Suppressor macrophage treated with lipopolysaccharide for 1 hour (primary cell): ENCODE measurements around the gene TMC7.
"Not testable (repeated sequence)": the region's sequence is repeated elsewhere in the genome, so short reads cannot be mapped to it uniquely, and the experiment has no call there.

ENCODE experiments used
- DNase-seq, 3 donors: peaks; one replicate each; pipeline ENCODE4 v3.0.0-alpha.2; 2020 to 2022

Gene TMC7

DNA sequence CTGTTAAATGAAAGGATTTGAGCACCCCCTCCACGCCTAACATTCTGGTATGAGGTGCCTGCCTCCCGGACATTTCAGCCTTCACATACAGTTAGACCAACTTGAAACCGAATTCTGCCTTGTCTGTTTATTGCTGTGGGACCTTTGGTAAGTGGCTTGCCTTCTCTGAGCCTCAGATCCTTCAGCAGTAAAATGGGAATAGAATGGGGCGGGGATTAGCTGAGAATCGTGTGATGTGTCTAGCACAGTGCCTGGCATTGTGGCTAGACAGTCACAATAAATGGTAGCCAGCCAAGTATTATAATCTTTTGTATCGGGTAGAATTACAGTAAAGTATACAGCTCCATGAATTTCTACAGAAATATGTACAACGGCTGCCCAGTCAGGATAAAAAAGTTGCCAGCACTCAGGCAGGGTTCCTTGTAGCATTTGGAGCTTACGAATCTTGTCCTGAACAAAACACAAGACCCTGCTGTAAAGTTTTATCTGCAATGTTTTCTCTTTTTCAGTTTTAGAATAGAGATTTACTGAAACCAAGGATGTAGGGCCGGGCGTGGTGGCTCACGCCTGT is 786 bp downstream of the TMC7 start:
- no peak for DNase-seq

DNA sequence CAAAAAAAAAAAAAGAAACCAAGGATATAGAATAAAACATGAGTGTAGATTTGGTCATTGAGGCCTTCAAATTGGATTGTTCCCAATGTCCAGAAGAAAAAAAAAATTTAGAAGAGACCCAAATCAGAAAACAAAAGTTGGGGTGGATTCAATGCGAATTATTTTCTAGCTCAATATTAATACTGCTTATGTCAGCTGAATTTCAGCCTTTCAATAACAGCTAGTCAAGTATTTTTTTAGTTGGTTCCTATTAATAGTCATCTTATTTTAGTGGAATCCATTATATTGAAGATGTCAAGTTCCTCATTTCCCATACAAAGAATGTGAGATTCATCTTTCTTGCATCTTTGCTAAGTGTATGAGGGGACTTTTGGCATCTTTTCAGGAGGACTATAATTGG is 1.5 kb downstream of the TMC7 start:
- DNase-seq: not testable (repeated sequence)

DNA sequence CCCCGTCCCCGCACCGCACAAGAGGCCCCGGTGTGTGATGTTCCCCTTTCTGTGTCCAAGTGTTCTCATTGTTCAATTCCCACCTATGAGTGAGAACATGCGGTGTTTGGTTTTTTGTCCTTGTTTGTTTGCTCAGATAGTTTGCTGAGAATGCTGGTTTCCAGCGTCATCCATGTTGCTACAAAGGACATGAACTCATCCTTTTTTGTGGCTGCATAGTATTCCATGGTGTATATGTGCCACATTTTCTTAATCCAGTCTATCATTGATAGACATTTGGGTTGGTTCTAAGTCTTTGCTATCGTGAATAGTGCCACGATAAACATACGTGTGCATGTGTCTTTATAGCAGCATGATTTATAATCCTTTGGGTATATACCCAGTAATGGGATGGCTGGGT is 8.0 kb downstream of the TMC7 start:
- DNase-seq: not testable (repeated sequence)

DNA sequence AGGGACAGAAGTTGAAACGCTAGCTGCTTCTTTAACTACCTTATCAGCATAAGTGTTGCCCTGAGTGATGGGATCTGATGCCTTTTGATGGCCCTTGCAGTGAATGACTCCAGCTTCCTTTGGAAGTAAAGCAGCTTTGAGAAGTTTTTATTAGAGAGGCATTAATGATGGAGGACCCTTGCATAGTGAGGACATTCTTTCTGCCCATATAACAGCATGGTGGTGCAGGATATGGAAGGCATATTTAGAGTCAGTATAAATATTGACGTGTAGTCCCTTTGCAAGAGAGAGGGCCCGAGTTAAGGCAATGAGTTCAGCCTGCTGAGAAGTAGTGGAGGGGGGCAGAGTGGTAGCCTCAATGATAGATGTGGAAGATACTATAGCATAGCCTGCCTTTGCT is 9.8 kb downstream of the TMC7 start:
- not testable (repeated sequence) for DNase-seq

DNA sequence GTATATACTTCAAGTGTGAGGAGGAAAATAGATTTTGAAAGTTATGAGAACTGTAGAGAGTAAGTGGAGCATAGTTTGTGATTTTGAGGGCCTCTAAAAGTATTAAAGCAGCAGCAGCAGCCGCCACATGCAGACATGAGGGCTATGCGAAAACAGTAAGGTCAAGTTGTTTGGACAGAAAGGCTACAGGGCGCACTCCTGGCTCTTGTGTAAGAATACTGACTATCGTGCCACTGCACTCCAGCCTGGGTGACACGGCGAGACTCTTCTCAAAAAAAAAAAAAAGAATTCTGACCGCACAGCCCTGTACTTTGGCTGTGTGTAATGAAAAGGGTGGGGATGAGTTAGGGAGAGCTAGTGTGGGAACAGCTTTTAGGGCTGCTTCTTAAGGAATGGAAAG is 10.4 kb downstream of the TMC7 start:
- DNase-seq: not testable (repeated sequence)

DNA sequence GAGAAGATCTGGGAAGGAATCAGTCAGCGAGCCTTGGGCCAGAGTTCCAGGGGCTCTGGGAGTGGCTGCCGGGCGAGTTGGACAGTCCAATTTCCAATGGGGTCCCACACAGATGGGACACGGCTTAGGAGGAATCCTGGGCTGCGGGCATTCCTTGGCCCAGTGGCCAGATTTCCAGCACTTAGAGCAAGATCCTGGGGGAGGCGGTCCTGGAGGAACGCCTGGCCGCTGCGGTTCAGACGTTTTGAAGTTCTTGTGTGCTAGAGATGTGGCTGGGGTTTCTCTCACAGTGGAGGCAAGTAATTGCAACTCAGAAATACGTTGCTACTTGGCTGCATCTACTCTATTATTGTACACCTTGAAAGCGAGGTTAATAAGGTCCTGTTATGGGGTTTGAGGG is 11.7 kb downstream of the TMC7 start:
- not testable (repeated sequence) for DNase-seq

DNA sequence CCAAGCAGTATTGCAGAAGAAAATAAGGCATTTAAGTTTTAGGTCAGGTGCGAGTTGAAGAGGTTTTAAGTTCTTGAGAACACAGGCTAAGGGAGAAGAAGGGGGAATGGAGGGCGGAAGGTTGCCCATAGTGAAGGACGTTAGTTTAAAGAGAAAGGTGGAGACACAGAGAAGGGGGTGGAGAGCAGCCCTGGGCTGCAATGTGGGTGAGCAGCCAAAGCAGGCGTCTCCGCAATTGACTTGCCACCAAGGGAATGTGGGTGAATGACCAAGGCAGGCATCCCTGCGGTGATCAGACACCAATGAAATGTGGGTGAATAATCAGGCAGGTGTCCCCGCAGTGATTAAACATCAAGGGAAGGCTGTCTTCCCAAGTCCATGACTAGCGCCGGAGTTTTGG is 12.8 kb downstream of the TMC7 start:
- DNase-seq: not testable (repeated sequence)

DNA sequence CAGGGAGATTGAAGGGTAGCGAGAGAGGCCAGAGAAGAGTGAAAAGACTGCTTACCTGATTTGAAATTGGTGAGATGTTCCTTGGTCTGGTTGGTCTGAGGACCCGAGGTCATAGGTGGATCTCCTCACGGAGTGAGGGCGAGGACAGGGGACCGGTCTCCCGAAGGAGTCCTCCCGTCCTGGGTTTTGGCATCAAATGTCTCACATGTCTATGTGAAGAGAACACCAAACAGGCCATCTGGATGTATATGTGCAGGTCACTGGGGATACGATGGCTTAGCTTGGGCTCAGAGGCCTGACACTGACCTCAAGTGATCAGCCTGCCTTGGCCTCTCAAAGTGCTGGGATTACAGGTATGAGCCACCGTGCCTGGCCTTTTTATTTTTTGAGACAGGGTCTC is 13.3 kb downstream of the TMC7 start:
- not testable (repeated sequence) for DNase-seq

DNA sequence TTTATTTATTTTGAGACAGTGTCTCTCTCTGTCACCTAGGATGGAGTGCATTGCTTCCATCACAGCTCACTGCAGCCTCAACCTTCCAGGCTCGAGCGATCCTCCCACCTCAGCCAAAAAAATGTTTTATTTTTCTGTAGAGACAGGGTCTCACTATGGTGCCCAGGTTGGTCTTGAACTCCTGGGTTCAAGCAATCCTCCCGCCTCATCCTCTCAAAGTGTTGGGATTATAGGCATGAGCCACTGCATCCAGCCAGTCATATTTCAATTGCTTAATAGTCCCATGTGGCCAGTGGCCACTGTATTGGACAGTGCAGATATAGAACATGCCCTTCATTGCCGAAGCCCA is 15.3 kb downstream of the TMC7 start:
- no peak for DNase-seq

DNA sequence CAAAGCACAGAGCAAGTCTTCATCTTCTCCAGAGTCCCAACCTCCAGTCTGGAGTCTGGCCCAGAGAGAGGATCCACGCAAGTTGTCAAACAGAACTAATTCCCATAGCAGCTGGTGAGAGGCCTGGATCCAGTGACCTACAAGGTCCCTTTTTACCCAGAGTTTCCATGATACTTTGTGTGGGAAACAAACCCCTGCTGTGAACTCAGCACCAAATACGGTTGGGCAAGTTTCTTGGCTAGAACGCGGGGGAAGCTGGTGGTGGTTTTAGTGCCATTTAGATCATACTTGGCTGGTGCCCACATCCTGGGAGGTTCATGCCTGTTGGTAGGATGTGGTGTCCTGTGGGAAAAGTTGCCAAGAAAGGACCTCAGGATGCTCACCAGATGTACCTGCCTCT is 18.1 kb downstream of the TMC7 start:
- DNase-seq: no peak

DNA sequence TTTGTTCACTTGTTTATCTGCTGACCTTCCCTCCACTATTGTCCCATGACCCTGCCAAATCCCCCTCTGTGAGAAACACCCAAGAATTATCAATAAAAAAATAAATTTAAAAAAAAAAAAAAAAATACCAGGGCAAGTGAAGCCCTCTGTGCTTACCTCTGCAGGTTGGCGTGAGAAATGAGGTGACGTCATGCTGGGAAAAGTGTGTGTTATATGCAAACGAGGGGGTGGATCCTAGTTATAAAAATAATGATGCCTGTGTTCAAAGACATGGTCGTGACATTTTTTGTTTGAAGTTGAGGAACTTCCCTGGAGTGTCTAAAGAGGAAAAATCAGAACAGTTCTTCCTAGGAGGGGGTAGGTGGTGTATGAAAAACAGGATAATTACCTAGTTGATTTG is 20.2 kb downstream of the TMC7 start:
- no peak for DNase-seq

DNA sequence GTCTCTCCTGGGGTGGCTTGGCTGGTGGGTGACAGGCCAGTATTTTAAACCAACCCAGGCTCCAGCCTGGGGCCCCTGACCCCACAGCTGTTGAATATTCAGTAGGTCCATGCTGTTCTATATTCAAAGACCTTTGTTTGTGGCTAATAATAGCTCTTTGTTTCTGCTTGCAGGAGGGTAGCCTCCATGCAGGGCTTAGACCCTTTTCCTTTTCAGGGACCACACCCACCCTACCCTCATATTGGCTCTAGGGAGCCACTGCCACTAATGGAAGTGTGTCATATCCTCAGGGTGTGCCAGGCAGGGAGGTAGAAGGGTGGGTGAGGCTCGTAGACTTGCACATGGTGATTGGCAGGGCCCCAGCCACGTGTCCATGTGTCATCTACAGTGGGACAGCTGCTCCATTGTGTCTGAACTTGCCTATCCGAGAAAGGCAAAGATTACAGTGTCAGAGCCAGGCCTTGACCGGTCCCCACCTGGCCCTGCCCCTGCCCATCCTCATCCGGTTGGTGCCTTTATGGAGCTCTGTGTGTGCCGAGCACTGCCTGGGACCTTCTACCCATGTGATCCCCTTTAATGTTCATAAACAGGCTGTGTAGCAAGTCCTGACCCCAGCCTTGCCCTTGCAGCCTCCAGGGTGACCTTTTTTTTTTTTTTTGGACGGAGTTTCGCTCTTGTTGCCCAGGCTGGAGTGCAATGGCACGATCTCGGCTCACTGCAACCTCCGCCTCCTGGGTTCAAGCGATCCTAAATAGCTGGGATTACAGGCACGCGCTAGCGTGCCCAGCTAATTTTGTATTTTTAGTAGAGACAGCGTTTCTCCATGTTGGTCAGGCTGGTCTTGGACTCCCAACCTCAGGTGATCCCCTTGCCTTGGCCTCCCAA is 22.1 kb downstream of the TMC7 start:
- no peak for DNase-seq

DNA sequence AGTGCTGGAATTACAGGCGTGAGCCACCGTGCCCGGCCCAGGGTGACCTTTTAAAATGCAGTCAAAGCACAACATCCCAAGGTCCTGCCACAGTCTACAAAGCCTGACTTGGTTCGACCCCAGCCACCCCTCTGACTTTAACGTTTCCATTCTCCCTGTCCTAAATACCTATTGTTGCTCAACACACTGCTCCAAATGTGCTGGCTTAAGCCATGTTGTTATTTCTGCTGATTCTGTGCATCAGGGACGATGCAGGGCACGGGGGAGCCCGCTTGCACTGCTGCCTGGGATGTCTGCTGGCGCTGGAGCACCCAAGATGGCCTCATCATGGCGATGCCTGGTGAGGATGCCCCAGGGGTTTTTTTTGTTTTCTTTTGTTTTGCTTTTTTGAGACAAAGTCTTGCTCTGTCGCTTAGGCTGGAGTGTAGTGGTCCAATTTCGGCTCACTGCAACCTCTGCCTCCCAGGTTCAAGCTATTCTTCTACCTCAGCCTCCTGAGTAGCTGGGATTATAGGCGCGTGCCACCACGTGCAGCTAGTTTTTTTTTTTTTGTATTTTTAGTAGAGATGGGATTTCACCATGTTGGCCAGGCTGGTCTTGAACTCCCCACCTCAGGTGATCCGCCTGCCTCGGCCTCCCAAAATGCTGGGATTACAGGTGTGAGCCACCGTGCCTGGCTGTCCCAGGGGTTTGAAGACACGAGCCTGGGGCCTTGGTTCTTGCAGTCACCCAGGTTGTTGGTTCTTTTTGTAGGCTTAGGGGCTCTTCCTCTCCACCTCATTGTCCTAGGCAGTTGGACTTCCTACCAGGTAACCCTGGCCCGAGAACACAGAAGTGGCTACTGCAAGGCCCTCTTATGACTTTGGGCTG is 22.9 kb downstream of the TMC7 start:
- DNase-seq: no peak

DNA sequence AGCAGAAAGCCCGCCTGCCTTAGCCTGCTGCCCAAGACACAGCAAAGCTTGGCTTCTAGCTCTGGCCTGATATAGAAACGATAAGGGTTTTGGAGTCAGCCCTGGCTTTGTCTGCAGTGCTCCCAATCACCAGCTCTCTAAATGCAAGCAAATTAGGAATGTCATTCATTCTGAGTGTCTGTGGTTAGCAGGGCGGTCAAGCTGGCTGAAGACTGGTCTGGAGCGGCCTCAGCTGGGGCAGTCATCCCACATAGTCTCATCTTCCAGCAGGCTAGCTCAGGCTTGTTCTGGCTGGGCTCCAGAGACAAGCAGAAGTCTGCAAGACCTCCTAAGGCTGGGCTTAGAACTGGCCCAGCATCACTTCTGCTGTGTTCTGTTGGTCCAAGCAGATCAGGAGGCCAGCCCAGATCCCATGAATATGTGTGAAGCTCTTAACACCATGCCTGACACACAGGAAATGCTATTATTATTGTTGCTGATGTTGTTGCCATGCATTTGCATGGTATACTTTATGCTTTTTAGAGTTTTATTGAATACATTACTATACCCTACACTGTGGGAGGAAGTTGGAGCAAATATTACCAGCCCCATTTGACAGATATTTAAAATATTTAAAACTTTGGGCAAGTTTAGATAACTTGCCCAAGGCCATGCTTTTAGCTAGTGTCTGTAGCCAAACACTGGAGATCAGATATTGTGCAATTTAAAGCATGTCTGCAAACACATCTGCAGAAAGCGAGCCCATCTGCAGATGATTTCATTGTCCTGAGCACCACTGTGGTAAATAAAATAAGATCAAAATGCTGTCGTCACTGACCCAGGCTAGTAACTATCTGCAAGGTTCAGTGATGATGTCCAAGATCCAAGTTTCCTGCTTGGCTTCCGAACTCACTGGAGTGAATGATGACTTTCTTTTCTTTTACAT is 24.8 kb downstream of the TMC7 start:
- no peak for DNase-seq

DNA sequence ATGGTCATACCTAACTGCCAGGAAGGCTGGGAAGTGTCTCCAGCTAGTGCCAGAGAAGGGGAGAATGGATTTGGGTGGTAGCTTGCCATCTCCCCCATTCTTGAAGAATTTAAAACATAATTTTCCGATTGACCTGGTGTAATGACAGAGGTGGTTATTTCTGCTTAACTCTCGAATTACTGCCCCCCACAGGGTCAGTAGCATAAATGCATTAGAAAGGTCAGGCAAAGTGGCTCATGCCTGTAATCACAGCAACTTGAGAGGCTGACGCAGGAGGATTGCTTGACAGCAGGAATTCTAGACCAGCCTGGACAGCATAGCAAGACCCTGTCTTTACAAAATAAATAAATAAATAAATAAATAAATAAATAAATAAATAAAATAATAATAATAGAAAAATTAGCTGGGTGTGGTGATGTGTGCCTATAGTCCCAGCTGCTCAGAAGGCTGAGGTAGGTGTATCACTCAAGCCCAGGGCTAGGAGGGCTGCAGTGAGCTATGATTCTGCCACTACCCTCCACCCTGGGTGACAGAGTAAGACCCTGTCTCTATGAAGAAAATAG is 27.5 kb downstream of the TMC7 start:
- no peak for DNase-seq

DNA sequence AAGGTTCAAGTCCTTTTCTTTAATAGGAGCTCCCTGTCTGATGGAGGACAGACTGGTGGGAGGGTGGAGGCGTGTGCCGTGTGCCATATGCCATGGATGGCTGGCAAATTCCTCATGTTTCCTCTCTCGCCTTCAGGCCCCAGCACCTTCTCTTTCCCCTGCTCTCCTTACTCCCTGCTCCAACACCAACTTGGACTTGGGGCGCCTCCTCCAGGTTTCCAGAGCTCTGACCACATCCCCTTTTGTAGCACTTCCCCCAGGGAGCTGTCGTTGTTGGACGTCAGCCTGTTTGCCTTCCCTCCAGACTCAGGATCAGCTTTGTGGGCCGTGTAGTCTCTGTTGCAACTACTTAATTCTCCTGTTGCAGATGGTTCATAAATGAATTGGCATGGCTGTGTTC is 30.7 kb downstream of the TMC7 start:
- DNase-seq: peak; percentile 70 to 79 (median 72)

DNA sequence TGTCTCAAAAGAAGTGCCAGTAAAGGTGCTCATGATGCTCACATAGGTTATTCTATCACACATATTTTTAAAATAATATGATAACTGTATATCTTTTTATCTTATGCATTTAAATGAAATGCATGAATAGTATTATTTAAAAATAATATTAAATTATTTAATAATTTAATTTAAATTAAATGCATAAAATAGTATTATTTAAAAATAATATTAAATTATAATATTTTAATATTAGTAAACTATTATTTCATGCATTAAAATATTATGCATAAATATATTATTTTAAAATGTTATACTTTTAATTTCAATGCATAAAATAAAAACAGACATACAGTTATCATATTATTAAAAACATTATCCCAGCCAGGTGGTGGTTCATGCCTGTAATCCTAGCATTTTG is 33.4 kb downstream of the TMC7 start:
- DNase-seq: no peak

DNA sequence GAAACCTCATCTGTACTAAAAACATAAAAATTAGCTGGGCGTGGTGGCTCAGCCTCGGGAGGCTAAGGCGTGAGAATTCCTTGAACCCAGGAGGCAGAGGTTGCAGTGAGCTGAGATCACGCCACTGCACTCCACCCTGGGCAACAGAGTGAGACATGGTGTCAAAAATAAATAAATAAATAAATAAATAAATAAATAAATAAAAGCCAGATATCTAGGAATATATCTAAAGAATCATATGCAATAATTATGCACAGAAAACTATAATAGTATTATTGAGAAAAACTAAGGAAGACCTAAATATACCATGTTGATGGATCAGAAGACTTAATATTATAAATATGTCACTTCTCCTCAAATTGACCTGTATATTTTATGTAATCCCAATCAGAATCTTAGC is 37.0 kb downstream of the TMC7 start:
- DNase-seq: no peak

DNA sequence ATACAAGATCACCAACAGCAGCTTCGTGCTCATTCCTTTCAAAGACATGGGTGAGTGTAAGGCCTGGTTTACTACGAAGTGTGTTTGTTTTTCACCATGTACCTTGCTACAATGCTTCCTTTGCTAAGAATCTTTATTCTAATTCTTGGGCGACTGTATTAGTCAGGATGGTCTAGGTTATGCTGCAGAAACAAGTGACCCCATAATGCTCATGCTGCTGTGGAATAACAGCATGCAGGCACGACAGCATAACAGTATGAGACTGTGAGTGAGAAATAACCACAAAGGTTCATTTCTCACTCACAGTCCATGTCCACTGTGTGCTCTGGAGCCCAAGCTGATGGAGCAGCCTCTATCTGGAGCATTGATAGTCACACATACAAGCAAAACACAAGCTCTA is 38.0 kb downstream of the TMC7 start:
- DNase-seq: no peak

DNA sequence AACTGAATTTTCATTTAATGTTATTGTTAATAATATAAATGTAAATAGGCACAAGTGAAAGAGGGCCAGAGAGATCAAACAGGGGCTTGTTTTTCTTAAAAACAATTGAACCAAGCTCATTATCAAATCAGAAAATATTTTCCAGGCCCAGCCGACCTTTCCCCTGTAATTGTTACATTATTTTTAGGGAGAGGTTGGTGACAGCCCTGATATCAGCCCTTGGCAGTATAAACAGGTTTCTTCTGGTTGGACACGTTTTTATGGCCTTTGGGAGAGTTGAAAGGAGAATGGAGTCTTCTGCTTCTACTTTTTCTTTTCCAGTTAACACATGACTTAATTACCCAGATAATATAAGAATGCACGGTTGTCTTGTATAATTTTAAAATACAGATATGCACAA is 43.7 kb downstream of the TMC7 start:
- DNase-seq: no peak

DNA sequence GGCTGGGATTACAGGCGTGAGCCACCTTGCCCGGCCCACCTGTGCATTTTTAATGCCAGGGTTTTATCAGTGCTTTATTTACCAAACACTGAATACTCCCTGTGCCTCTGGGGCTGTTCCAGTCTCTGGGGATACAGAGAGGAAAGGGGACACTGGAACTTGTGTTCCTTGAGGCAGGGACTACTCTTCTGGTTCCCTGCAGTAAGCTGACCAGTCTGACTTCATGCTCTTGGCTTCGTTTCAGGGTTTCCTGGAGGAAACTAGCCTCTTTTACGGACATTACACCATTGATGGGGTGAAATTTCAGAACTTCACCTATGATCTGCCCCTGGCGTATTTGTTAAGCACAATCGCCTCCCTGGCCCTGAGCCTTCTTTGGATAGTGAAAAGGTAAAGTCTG is 46.2 kb downstream of the TMC7 start:
- DNase-seq: no peak

DNA sequence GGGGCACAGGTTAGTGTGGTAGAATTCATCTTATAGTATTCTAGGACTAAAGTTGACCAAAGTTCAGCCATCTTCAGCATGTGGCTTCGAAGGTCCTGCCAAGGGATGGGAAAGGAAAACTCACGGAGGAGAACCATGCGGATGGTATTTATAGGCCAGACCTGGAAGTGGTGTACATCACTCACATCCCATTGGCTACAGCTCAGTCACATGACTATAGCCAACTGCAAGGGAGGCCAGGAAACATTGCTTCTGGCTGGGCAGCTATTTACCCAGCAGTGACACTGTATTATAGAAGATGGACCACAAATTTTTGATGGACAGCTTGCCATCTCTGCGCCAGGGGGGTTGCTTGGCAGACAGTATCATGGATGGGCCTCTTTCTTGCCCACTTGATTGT is 48.0 kb downstream of the TMC7 start:
- DNase-seq: no peak
